ENCODE measurements around the gene TMEM54. TPM values are rescaled to one million over a fixed set of nuclear protein-coding genes. Genes with fewer than 3 reads are reported as not detected.

The TMEM54 gene
- total and polyA plus RNA-seq, 2 donors (not counting 1 experiment from before 2014, with no cell fraction given), result 0.13 TPM; not detected in 1

DNA sequence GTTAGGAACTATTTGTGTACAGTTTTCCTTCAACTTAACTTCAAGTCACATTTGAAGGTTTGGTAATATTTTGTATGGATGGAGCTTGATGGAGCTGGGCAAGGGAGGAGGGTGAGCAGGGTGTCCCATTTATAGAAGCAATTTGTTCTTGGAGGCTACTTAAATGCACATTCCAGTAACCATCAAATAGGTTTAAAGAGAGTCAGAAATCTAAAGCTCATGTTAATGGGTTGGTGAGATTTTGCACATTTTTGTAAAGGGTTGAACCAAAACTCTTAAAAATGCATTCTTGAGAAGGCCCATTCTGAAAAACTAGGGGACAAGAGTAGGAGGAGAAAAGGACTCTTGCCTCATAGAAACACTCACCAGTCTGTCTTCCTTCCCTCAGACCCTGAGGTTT lies 40.6 kb downstream of the TMEM54 start:
- DNase-seq (no peak), ATAC-seq (ENCODE audit: low read depth) (no peak)
- H3K27me3 Mint-ChIP-seq, result no peaks in the 10 kb centered on the region
- Histone ChIP-seq H3K4me2 (replicated peaks; ENCODE audit: low read depth, low read length, poor library complexity, severe bottlenecking) (no peak overlapping the region), H3K9me3 (ENCODE audit: control extremely low read depth in 1 of 3, control insufficient read depth in 2 of 3, insufficient read depth in 1 of 3, low read length in 2 of 3) (no peaks in the 10 kb centered on the region), H3K27ac (ENCODE audit: low read length in 2 of 2) (no peak overlapping the region), H3K9ac (ENCODE audit: low read length) (no peak overlapping the region), H3K4me3 (ENCODE audit: control extremely low read depth in 1 of 5, extremely low read depth in 1 of 5, insufficient read depth in 1 of 5, low read depth in 2 of 5, low read length in 4 of 5) (no peak overlapping the region), H4K20me1 (ENCODE audit: control insufficient read depth, insufficient read depth, low read length, poor library complexity, severe bottlenecking) (no peaks in the 10 kb centered on the region), H3K4me1 (ENCODE audit: control insufficient read depth in 2 of 2, insufficient read depth in 2 of 2, low read length in 2 of 2) (no peaks in the 10 kb centered on the region), H3K27me3 (replicated peaks in 1 of 4; ENCODE audit: control extremely low read depth in 1 of 4, control insufficient read depth in 3 of 4, insufficient read depth in 4 of 4, low read length in 3 of 4) (no peaks in the 10 kb centered on the region), H3K79me2 (ENCODE audit: control insufficient read depth, insufficient read depth, low read length) (no peaks in the 10 kb centered on the region), H3K36me3 (replicated peaks in 1 of 2; ENCODE audit: control extremely low read depth in 1 of 2, control insufficient read depth in 1 of 2, extremely low read depth in 1 of 2, insufficient read depth in 2 of 2, low read length in 1 of 2) (peaks cover 15 to 53% of the 10 kb centered on the region in 2 experiments), H2AFZ (ENCODE audit: insufficient read depth, low read depth, low read length, poor library complexity, severe bottlenecking) (no peak overlapping the region)
- CTCF ChIA-PET, result interaction anchor here (0.5 to 2.3 kb wide), 2 partner anchors 12 to 193 kb away, joined by 4 to 8 read pairs; no protein-coding TSS in a partner anchor
- no peak for TF ChIP-seq CTCF (IDR thresholded peaks at IDR 0.05)
- TF ChIP-seq EZH2 (IDR thresholded peaks at IDR 0.05; ENCODE audit: borderline replicate concordance, insufficient read depth, low read depth, low read length, poor library complexity, severe bottlenecking), result no peak
- no peaks in the 10 kb centered on the region for H3K4me1 Mint-ChIP-seq
- no peaks in the 10 kb centered on the region for H3K9me3 Mint-ChIP-seq (ENCODE audit: insufficient read depth)
- no peak overlapping the region for H3K27ac Mint-ChIP-seq
- POLR2A ChIA-PET, result no interaction called here
- no peak overlapping the region for H3K4me3 Mint-ChIP-seq
- intact Hi-C loops (cut with micrococcal nuclease), result no loop called here

DNA sequence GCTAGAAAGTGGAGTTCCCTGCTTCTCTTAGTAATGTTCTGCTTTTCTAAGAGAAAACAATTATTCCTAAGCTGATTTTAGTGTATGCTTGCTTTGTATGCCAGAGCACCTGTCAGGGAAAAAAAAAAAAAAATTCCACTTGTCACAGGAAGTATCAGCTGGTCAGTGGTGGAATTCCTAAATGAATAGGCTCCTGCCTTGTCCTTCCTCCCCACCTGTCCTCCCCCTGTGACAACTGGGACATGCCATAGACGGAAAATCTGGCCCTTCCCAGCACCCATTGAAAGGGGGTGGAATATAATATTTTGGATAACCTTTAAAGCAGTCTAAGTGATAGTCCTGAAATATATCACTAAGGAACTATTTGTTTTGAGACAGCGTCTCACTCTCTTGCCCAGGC lies 41.3 kb downstream of the TMEM54 start:
- ATAC-seq (ENCODE audit: low read depth), result no peak
- Histone ChIP-seq H2AFZ (ENCODE audit: insufficient read depth, low read depth, low read length, poor library complexity, severe bottlenecking) (no peak overlapping the region), H3K36me3 (replicated peaks in 1 of 2; ENCODE audit: control extremely low read depth in 1 of 2, control insufficient read depth in 1 of 2, extremely low read depth in 1 of 2, insufficient read depth in 2 of 2, low read length in 1 of 2) (peaks cover 15 to 59% of the 10 kb centered on the region in 2 experiments), H3K9me3 (ENCODE audit: control extremely low read depth in 1 of 3, control insufficient read depth in 2 of 3, insufficient read depth in 1 of 3, low read length in 2 of 3) (no peaks in the 10 kb centered on the region), H3K27ac (ENCODE audit: low read length in 2 of 2) (no peak overlapping the region), H3K9ac (ENCODE audit: low read length) (no peak overlapping the region), H3K4me3 (ENCODE audit: control extremely low read depth in 1 of 5, extremely low read depth in 1 of 5, insufficient read depth in 1 of 5, low read depth in 2 of 5, low read length in 4 of 5) (no peak overlapping the region), H4K20me1 (ENCODE audit: control insufficient read depth, insufficient read depth, low read length, poor library complexity, severe bottlenecking) (no peaks in the 10 kb centered on the region), H3K79me2 (ENCODE audit: control insufficient read depth, insufficient read depth, low read length) (no peaks in the 10 kb centered on the region), H3K4me2 (replicated peaks; ENCODE audit: low read depth, low read length, poor library complexity, severe bottlenecking) (no peak overlapping the region), H3K4me1 (ENCODE audit: control insufficient read depth in 2 of 2, insufficient read depth in 2 of 2, low read length in 2 of 2) (no peaks in the 10 kb centered on the region), H3K27me3 (replicated peaks in 1 of 4; ENCODE audit: control extremely low read depth in 1 of 4, control insufficient read depth in 3 of 4, insufficient read depth in 4 of 4, low read length in 3 of 4) (no peaks in the 10 kb centered on the region)
- intact Hi-C loops (cut with micrococcal nuclease), result no loop called here
- ChIA-PET CTCF (interaction anchor here (0.6 to 2.3 kb wide), 3 partner anchors 12 to 459 kb away, joined by 3 to 8 read pairs (median 4); no protein-coding TSS in a partner anchor), POLR2A (no interaction called here)
- Mint-ChIP-seq H3K9me3 (ENCODE audit: insufficient read depth) (no peaks in the 10 kb centered on the region), H3K4me1 (no peaks in the 10 kb centered on the region), H3K27ac (no peak overlapping the region), H3K27me3 (no peaks in the 10 kb centered on the region), H3K4me3 (no peak overlapping the region)
- DNase-seq, result no peak
- WGBS (ENCODE audit: insufficient coverage), result 89% methylated on average over 1 of the region's 2 CpGs
- no peak for TF ChIP-seq EZH2 (IDR thresholded peaks at IDR 0.05; ENCODE audit: borderline replicate concordance, insufficient read depth, low read depth, low read length, poor library complexity, severe bottlenecking)
- no peak for TF ChIP-seq CTCF (IDR thresholded peaks at IDR 0.05)
